Thyroid gland (tissue), 4 donors: Measurements from ENCODE around the gene SPAG7. TPM values are rescaled to one million over a fixed set of nuclear protein-coding genes. Genes with fewer than 3 reads are reported as not detected.

Experiments used
- DNase-seq, 2 donors: peaks; one replicate each; pipeline ENCODE4 v3.0.0-alpha.2; 2019
- H3K27ac ChIP-seq, 3 donors: fragments of 200-600 bp; sonication (generic); 1 replicate in 2 of 3; 2 replicates in 1 of 3; pipeline ENCODE4 v1.5.1; 2016 to 2019; ENCODE audit warnings: mild to moderate bottlenecking in 1 of 3, moderate library complexity in 1 of 3
- H3K27me3 ChIP-seq: fragments of 200-600 bp; sonication (generic); one replicate; pipeline ENCODE4 v1.5.1; 2019
- H3K36me3 ChIP-seq, 2 donors: fragments of 200-600 bp; sonication (generic); one replicate each; pipeline ENCODE4 v1.5.1; 2016 to 2019
- H3K4me1 ChIP-seq, 2 donors: fragments of 200-600 bp; sonication (generic); one replicate each; pipeline ENCODE4 v1.5.1; 2017 to 2019
- H3K4me3 ChIP-seq, 3 donors: fragments of 200-600 bp; sonication (generic); replicated peaks in 1 of 3; 1 replicate in 2 of 3; 2 replicates in 1 of 3; pipeline ENCODE4 v1.5.1; 2016; ENCODE audit warnings: mild to moderate bottlenecking in 1 of 3
- H3K9me3 ChIP-seq: fragments of 200-600 bp; sonication (generic); one replicate; pipeline ENCODE4 v1.5.1; 2017
- POLR2A ChIP-seq, 2 donors: fragments of 450-650 bp; IDR thresholded peaks; one replicate each; pipeline ENCODE4 v1.6.1; 2017; ENCODE audit warnings: antibody characterized with exemption in 2 of 2, mild to moderate bottlenecking in 2 of 2, moderate library complexity in 1 of 2
- WGBS, 2 donors: methylation state at CpG; one replicate each; pipeline ENCODE4 v1.1.5; 2017; 5-methylcytosine and 5-hydroxymethylcytosine counted together
- intact Hi-C: fragments of 100-400 bp; cut with DNase I; formaldehyde crosslinking; loops from one replicate; pipeline ENCODE4 v1.15.1; 2023
- microRNA-seq: library from miRNA; unstranded; fragments of <30 nt; microRNA quantifications from one replicate; pipeline ENCODE4, GENCODE V29; 2016
- small RNA-seq: library from RNA; depleted of rRNA; stranded (forward); fragments of <200 nt; gene quantifications from one replicate; pipeline ENCODE3, GENCODE V24; 2016
- total RNA-seq, 4 donors: library from RNA; depleted of rRNA; stranded (reverse); fragments of >200 nt; gene quantifications; one replicate each; pipeline ENCODE4 v1.2.3, GENCODE V29; 2016
- TF ChIP-seq, protein P1 (sequence below), 6 experiments: fragments of 200-600 bp in 3 of 6; fragments of 450-650 bp in 3 of 6; sonication (generic) in 3 of 6; IDR thresholded peaks; one replicate each; pipeline ENCODE4 v1.5.1; 2016 to 2019; ENCODE audit warnings: antibody characterized with exemption in 6 of 6, mild to moderate bottlenecking in 2 of 6, inconsistent platforms in 1 of 6, moderate library complexity in 1 of 6

SPAG7 gene
- total RNA-seq, 4 donors from 2014 or later = 50.5 to 69.7 (median 68.3) TPM

DNA sequence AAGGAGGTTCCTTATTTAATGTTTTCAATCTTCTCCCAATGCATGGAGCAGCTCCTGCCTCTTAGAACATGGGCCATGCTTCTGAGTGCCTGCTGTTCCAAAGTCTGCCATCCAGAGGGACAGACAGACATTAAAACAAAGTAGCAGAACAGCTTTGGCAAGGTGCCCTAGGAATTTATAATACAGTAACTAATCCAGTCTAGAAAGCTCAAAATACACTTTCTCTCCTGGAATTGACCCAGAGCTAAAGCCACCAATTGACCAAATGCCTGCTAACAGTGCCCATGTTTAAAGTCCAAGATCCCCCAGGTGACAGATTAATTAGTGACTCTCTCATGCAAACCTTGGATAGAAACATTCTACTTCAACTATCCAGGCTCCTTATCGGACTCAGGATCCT, 53.6 kb downstream of the SPAG7 start:
- Histone ChIP-seq H3K4me1 (peaks cover 3 to 7% of the 10 kb centered on the region in 2 donors), H3K27ac (no peak overlapping the region), H3K9me3 (no peaks in the 10 kb centered on the region), H3K4me3 (no peak overlapping the region), H3K36me3 (no peaks in the 10 kb centered on the region), H3K27me3 (no peaks in the 10 kb centered on the region)
- intact Hi-C loops = no loop called here
- DNase-seq = no peak
- TF ChIP-seq, protein P1, sequence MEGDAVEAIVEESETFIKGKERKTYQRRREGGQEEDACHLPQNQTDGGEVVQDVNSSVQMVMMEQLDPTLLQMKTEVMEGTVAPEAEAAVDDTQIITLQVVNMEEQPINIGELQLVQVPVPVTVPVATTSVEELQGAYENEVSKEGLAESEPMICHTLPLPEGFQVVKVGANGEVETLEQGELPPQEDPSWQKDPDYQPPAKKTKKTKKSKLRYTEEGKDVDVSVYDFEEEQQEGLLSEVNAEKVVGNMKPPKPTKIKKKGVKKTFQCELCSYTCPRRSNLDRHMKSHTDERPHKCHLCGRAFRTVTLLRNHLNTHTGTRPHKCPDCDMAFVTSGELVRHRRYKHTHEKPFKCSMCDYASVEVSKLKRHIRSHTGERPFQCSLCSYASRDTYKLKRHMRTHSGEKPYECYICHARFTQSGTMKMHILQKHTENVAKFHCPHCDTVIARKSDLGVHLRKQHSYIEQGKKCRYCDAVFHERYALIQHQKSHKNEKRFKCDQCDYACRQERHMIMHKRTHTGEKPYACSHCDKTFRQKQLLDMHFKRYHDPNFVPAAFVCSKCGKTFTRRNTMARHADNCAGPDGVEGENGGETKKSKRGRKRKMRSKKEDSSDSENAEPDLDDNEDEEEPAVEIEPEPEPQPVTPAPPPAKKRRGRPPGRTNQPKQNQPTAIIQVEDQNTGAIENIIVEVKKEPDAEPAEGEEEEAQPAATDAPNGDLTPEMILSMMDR (IDR thresholded peaks at IDR 0.05) = no peak
- no peak for TF ChIP-seq POLR2A (IDR thresholded peaks at IDR 0.05)
- 79 to 87% methylated on average over 1 of the region's 1 CpG for WGBS, 2 donors

Small RNA genes within 50 kb of the gene (microRNA-seq; reads per million reads assigned to microRNA genes)
- not detected for gene MIR6864
- gene MIR6865 = not detected

Small RNA genes within 50 kb of the gene (small RNA-seq; reads per million reads assigned to genes)
- not detected for gene MIR6864
- not detected for gene MIR6865

Other genes with a start within 250 kb of the SPAG7 start
- 10 to 100 TPM; 37.3 to 54.7 (median 41.3) TPM for gene MED11, start 236.4 kb downstream of the SPAG7 start, total RNA-seq
- gene ZMYND15, start 228.0 kb downstream of the SPAG7 start, total RNA-seq = under 1 TPM; 0.29 to 0.44 (median 0.37) TPM
- gene CXCL16, start 227.9 kb downstream of the SPAG7 start, total RNA-seq = 10 to 100 TPM in 3 of 4 donors, 1 to 10 TPM in 1; 6.6 to 13.7 (median 12.8) TPM
- not detected for gene TM4SF5, start 195.9 kb downstream of the SPAG7 start, total RNA-seq
- 1 to 10 TPM in 2 of 4 donors, not detected in 2; 1.8 to 4.0 TPM for gene VMO1, start 181.5 kb downstream of the SPAG7 start, total RNA-seq
- not detected for gene GLTPD2, start 178.9 kb downstream of the SPAG7 start, total RNA-seq
- 100 to 1,000 TPM; 108 to 322 (median 141) TPM for gene PSMB6, start 171.7 kb downstream of the SPAG7 start, total RNA-seq
- gene PLD2, start 160.7 kb downstream of the SPAG7 start, total RNA-seq = 10 to 100 TPM; 10.7 to 20.0 (median 16.2) TPM
- gene MINK1, start 134.5 kb downstream of the SPAG7 start, total RNA-seq = 10 to 100 TPM; 25.1 to 51.6 (median 31.2) TPM
- gene C17orf107, start 68.3 kb downstream of the SPAG7 start, total RNA-seq = 1 to 10 TPM in 3 of 4 donors, under 1 TPM in 1; 0.33 to 1.9 (median 1.3) TPM
- under 1 TPM; 0.29 to 0.83 (median 0.49) TPM for gene CHRNE, start 64.7 kb downstream of the SPAG7 start, total RNA-seq
- gene GP1BA, start 35.5 kb downstream of the SPAG7 start, total RNA-seq = not detected
- 10 to 100 TPM; 29.3 to 62.4 (median 48.4) TPM for gene SLC25A11, start 27.8 kb downstream of the SPAG7 start, total RNA-seq
- gene RNF167, start 27.5 kb downstream of the SPAG7 start, total RNA-seq = 10 to 100 TPM; 47.1 to 77.0 (median 67.2) TPM
- gene PFN1, start 19.3 kb downstream of the SPAG7 start, total RNA-seq = 100 to 1,000 TPM; 228 to 606 (median 328) TPM
- gene ENO3, start 16.7 kb downstream of the SPAG7 start, total RNA-seq = 1 to 10 TPM in 3 of 4 donors, not detected in 1; 5.4 to 8.8 (median 5.5) TPM
- 10 to 100 TPM; 17.1 to 29.0 (median 20.4) TPM for gene CAMTA2, start 19.9 kb upstream of the SPAG7 start, total RNA-seq
- 1 to 10 TPM; 1.0 to 2.3 (median 1.4) TPM for gene INCA1, start 29.7 kb upstream of the SPAG7 start, total RNA-seq
- gene KIF1C, start 30.1 kb upstream of the SPAG7 start, total RNA-seq = 100 to 1,000 TPM in 1 of 4 donors, 10 to 100 TPM in 3; 67.3 to 134 (median 86.9) TPM
- gene SLC52A1, start 67.6 kb upstream of the SPAG7 start, total RNA-seq = under 1 TPM in 1 of 4 donors, not detected in 3; 0.11 TPM
- gene ZFP3, start 110.7 kb upstream of the SPAG7 start, total RNA-seq = 10 to 100 TPM in 3 of 4 donors, 1 to 10 TPM in 1; 9.5 to 14.1 (median 12.1) TPM
- gene ZNF232, start 144.1 kb upstream of the SPAG7 start, total RNA-seq = 10 to 100 TPM in 2 of 4 donors, 1 to 10 TPM in 2; 7.5 to 13.7 (median 9.6) TPM
- gene USP6, start 148.2 kb upstream of the SPAG7 start, total RNA-seq = 1 to 10 TPM in 1 of 4 donors, under 1 TPM in 3; 0.11 to 1.7 (median 0.39) TPM
- 10 to 100 TPM; 12.9 to 29.0 (median 24.2) TPM for gene ZNF594, start 224.1 kb upstream of the SPAG7 start, total RNA-seq